ENCODE measurements around the gene SGSM1.

The SGSM1 gene

GRCh38 chr22:24763872-24764485 is 42.0 kb upstream of the SGSM1 start:
- no peaks in the 10 kb centered on the region for H3K27me3 ChIP-seq (replicated peaks; ENCODE audit: control insufficient read depth, insufficient read depth, low read length)
- no peak for TF ChIP-seq CTCF (IDR thresholded peaks at IDR 0.05; ENCODE audit: insufficient read depth, low read length, poor library complexity, severe bottlenecking)
- no peaks in the 10 kb centered on the region for H3K36me3 ChIP-seq (ENCODE audit: control insufficient read depth, insufficient read depth, low read length)
- no peak overlapping the region for H3K4me3 ChIP-seq (replicated peaks; ENCODE audit: low read depth, low read length)
- DNase-seq (ENCODE audit: extremely low read depth, insufficient read length): no peak

GRCh38 chr22:24765166-24765565 is 40.8 kb upstream of the SGSM1 start:
- TF ChIP-seq CTCF (IDR thresholded peaks at IDR 0.05; ENCODE audit: insufficient read depth, low read length, poor library complexity, severe bottlenecking): no peak
- no peak for DNase-seq (ENCODE audit: extremely low read depth, insufficient read length)
- no peaks in the 10 kb centered on the region for H3K36me3 ChIP-seq (ENCODE audit: control insufficient read depth, insufficient read depth, low read length)
- H3K27me3 ChIP-seq (replicated peaks; ENCODE audit: control insufficient read depth, insufficient read depth, low read length): no peaks in the 10 kb centered on the region
- no peak overlapping the region for H3K4me3 ChIP-seq (replicated peaks; ENCODE audit: low read depth, low read length)

- no peaks in the 10 kb centered on the region; the same call in 1 of the 2 replicates for H3K27me3 ChIP-seq (replicated peaks; ENCODE audit: control insufficient read depth, insufficient read depth, low read length)
- no peaks in the 10 kb centered on the region for H3K36me3 ChIP-seq (ENCODE audit: control insufficient read depth, insufficient read depth, low read length)
- no peak for DNase-seq (ENCODE audit: extremely low read depth, insufficient read length)
- H3K4me3 ChIP-seq (replicated peaks; ENCODE audit: low read depth, low read length): no peak overlapping the region
- TF ChIP-seq CTCF (IDR thresholded peaks at IDR 0.05; ENCODE audit: insufficient read depth, low read length, poor library complexity, severe bottlenecking): peak; percentile 81
Observed at GRCh38 chr22:24768537-24769374, 37.3 kb upstream of the SGSM1 start.

- no peak for DNase-seq (ENCODE audit: extremely low read depth, insufficient read length)
- peak; percentile 48 for TF ChIP-seq CTCF (IDR thresholded peaks at IDR 0.05; ENCODE audit: insufficient read depth, low read length, poor library complexity, severe bottlenecking)
- Histone ChIP-seq H3K27me3 (replicated peaks; ENCODE audit: control insufficient read depth, insufficient read depth, low read length) (no peaks in the 10 kb centered on the region; the same call in 1 of the 2 replicates), H3K36me3 (ENCODE audit: control insufficient read depth, insufficient read depth, low read length) (no peaks in the 10 kb centered on the region), H3K4me3 (replicated peaks; ENCODE audit: low read depth, low read length) (no peak overlapping the region)
Observed at GRCh38 chr22:24772493-24773220, 33.4 kb upstream of the SGSM1 start.

- no peak for TF ChIP-seq CTCF (IDR thresholded peaks at IDR 0.05; ENCODE audit: insufficient read depth, low read length, poor library complexity, severe bottlenecking)
- Histone ChIP-seq H3K36me3 (ENCODE audit: control insufficient read depth, insufficient read depth, low read length) (no peaks in the 10 kb centered on the region), H3K27me3 (replicated peaks; ENCODE audit: control insufficient read depth, insufficient read depth, low read length) (no peaks in the 10 kb centered on the region; the same call in 1 of the 2 replicates), H3K4me3 (replicated peaks; ENCODE audit: low read depth, low read length) (no peak overlapping the region)
- DNase-seq (ENCODE audit: extremely low read depth, insufficient read length): no peak
Observed at GRCh38 chr22:24775769-24776492, 30.1 kb upstream of the SGSM1 start.

All from GM06990 (cell line).